Left renal cortex interstitium (tissue), 4 donors: ENCODE data around the gene C3orf33. TPM values are rescaled to one million over a fixed set of nuclear protein-coding genes. Genes with fewer than 3 reads are reported as not detected.
A peak's percentile ranks its signal among the peaks of the same experiment; 100 is the strongest.

Source experiments
- DNase-seq, 4 donors: peaks; one replicate each; pipeline ENCODE4 v3.0.0-alpha.2; 2013; ENCODE audit warnings: low read depth in 4 of 4, low spot score in 2 of 4, missing footprints in 1 of 4
- polyA plus RNA-seq, 4 donors: library from polyadenylated mRNA; unstranded; fragments of 120-200 nt; gene quantifications; one replicate each; pipeline ENCODE4 v1.2.1, GENCODE V29; 2013; ENCODE audit not compliant: insufficient read length in 4 of 4

C3orf33 gene
- polyA plus RNA-seq, 4 donors = 9.3 to 12.6 (median 10.9) TPM

DNA sequence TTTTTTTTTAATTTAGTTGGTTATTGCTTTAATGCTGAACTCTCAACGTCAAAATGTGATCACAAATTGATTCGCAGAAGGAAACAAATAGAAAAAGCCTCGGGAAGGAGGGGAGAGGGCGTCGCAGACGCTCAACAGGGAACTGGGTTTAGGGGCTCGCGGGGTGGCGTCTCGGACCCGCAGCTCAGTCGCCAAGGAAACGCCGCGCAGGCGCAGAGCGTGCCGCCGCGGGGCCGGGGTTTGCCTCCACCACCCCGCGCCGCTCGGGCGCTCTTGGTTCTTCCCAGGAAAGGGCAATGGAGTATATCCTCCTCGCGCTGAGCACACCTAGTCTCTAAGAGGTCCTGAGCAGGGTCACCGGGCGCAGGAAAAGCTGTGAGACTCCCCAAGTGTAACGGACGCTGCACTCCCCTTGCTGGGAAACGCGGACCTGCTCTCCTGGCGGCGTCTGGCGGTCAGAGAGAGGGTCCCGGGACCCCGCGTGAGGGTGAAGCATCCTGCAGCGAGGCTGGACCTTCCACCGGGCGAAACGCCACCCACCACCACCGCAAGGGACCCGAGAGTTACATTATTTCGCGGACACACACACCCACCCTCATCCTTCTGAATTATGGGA lies 62.0 kb downstream of the C3orf33 start:
- peak in 1 of 4 donors; percentile 72 for DNase-seq

DNA sequence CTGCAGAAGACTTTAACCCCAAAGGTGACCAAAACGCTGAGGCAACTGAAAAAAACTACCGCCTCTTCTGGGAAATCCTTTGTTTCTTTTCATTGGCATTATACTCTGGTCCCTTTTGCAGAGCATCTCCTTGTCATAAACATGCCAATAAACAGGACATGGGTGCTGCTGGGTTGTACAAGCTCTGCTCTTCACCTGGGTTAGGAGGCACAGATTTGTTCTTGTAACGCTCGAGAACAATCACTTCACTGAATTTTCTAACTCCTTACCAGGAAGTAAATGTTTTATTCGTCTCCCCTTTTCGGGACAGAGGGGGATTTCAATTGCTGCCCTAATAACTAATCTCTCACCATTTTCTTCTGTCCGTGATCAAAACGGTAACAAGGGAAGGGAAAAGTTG lies 62.5 kb downstream of the C3orf33 start:
- DNase-seq = no peak

DNA sequence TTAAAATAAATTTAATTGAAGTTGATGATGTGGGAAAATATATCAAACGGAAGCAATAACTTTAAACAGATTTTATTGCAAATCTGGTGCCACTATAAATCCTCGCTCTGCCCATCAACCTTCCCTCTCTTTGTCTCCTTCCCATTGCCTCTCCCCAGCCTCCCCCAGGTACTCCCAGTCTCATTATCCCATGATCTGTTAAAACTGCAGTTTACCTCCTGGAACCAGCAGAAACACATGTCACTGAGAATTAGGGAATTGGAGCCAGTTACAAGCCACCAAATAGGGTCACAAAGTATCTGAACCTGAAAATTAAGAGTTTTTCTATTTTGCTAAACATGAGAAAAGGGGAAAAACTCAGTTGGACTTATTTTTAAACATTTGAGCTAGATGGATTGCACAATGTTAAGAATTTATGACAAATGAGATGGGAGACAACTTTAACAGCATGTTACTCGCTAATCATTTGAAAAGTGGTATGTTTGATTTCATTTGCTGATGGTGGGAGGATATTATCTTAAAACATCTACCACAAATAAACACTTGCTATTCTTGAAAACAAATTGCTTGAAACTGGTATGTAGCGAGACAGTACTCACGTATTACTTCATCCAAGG lies 63.6 kb downstream of the C3orf33 start:
- DNase-seq = no peak

DNA sequence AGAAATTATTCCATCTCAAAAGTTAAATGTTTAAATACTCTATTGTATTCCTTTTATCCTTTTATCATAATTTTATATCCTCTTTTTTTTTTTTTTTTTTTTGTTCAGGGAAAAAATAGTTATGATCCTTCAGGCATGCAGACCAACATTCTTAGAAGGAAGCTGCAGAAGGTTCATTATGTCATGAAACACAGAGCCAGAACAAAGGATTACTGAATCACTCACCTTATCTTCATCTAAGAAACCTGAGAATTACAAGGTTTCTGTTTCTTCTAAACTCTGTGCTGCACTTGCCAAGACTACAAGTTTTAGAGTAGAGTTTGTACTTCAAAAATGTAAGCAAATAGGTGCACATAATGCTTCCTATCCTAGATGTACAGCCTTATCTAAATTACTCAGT lies 64.5 kb downstream of the C3orf33 start:
- no peak for DNase-seq

DNA sequence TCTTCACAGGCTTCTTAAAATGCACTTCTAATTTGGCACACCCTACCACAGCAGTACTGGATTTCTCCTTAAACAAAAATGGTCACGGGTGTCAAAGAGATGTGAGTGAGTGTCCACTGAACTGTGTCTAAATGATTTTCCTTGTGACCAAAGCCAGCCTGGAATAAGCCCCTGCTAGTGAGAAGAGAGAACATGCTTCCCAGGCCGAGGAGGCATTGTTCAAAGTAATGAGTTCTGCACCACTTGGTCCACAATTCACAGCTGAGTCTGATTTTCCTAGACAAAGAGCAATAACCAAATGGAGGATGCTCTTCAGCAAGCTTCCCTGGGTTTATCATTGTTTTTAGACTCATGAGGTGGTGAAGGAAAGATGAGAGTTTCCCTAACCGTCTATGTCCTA lies 65.0 kb downstream of the C3orf33 start:
- no peak for DNase-seq

DNA sequence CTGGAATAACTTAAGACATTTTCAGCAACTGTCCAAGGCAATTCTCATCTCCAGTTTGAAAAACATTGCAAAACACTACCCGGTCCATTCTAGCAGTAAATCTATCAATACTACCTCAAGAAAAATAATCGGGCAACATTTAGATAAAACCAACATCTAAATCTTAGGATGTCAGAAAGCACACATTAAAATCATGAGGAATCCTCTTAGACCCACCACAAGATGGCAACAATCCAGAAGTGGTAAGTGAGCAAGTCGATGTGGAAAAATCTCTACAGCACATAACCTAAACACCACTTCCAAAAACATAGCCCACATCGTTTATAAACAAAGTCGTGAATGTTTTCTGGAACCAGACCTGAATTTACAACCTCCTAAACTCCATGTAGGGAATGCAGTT lies 66.9 kb downstream of the C3orf33 start:
- no peak for DNase-seq

DNA sequence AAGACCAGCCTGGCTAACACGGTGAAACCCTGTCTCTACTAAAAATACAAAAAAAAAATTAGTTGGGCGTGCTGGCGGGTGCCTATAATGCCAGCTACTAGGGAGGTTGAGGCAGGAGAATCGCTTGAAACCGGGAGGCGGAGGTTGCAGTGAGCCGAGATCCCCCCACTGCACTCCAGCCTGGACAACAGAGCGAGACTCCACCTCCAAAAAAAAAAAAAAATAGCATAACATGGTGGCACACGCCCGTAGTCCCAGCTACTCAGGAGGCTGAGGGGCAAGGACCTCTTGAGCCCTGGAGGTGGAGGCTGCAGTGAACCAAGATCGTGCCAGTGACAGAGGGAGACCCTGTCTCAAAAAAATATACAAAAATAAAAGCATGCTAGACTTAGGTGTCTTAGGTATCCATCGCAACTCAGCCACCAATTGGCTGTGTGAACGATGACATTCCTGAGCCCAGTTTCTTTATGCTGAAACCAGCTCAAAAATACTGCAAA lies 67.5 kb downstream of the C3orf33 start:
- no peak for DNase-seq

DNA sequence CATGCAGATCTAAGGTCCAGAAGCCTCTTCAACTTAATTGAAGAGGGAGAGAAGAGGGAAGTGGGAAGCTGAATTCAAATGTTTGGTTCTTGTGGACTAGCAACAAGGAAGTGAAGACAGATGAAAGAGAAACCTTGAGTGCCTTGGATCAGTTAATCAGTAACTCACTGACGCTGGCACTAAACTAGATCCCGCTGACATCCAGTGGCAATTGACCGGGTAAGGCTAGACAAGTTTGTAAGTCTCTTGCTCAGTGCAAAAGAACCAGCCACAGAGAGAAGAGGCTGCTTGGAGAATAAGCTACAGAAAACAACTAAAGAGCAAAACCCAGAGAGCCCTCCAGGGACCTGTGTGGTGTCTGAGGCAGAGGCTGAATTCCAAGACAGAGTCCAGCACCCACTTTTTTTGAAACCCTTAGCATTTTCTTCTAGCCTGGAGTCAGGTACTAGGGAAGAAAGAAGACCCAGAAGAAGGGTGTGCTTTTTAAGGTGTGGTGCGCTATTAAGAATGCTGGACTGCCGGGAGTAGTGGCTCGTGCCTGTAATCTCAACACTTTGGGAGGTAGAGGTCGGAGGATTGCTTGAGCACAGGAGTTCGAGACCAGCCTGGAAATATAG lies 68.1 kb downstream of the C3orf33 start:
- DNase-seq = no peak

DNA sequence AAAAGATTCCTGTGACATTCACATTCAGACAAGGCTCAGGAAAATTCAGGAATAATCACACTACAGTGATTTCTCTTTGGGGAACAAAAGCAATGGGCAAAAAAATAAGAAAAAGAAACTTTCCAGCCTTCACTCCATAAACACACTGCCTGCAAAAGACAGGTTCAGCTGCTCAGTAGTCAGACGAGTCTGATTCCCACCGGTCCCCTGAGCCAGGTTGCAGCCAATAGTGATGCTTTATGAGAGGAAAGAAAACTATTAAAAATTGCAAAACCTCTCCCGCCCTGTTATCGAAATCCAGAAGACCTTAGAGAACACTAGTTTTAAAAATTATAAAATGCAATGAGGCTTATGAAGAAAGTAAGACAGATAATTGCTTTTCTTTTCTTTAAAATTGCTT lies 69.7 kb downstream of the C3orf33 start:
- DNase-seq = no peak

DNA sequence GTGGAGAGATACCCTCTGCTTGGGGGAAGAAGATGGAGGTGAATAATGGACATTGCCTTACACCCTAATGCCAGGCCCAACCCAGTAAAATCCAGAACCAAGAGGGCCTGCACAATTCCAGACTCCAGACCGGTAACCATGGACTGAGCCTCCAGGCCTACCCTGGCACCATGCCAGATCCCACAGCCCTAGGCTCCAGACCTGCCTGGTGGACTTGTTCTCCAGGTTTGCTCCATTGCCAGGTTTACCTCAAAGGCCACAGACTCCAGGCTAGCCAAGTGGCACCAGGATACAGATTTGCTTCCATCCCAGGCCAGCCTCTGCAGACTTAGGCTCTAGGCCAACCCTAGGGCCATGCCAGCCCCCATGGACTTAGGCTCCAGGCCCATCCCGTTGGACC lies 75.2 kb downstream of the C3orf33 start:
- DNase-seq = no peak

DNA sequence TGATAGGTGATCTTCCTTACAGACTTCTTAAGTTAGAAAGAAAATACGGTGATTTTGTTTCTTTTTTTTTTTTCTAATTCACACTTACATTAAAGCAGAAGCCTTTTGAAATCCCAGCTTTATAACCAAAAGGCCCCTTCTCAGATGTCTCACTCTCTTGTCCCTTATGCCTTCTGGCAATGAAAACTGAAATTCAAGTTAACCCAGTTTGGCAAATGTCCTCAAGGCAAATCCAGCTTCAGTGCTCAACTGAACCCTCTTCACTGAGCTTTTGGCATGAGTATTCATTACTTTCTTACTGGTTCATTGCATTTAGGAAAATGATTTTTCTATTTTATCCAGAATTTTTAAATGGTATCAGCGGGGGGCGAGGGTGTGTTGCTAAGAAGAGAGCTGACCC lies 78.2 kb downstream of the C3orf33 start:
- DNase-seq = no peak

DNA sequence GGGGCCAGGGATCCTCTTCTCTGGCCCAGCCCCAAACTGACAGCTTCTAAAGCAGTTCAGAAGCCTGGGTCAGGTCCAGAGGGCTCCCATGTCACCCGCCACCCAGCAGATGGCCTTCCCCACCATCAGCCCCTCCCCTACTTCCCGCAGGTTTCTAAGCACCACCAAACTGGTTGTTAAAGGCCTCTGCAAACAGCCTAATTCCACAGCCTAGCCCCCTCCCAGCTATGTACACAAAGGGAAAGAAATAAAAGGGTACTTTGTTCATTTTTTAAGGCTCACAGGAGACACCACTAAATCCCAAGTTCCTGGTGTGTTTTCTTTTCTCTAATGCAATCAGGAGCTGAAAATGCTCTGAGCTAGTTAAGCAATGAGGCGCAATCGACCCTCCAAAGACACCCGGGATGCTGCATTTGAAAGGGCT lies 91.8 kb downstream of the C3orf33 start:
- no peak for DNase-seq

Other genes with a start within 250 kb of the C3orf33 start
- gene PLCH1, start 61.2 kb downstream of the C3orf33 start, polyA plus RNA-seq = 10 to 100 TPM in 2 of 4 donors, 1 to 10 TPM in 2; 8.1 to 11.9 (median 9.8) TPM
- gene SLC33A1, start 48.1 kb upstream of the C3orf33 start, polyA plus RNA-seq = 10 to 100 TPM; 36.1 to 41.8 (median 38.9) TPM
- 10 to 100 TPM; 56.5 to 75.3 (median 64.5) TPM for gene GMPS, start 64.4 kb upstream of the C3orf33 start, polyA plus RNA-seq